GM13976 (cell line): ENCODE results near the gene THOC6.

Experiments
- DNase-seq: peaks from one replicate; pipeline ENCODE4 v3.0.0; 2012; ENCODE audit warnings: low spot score
- CTCF ChIP-seq: IDR thresholded peaks from 2 replicates; pipeline ENCODE4 v1.5.1; 2012; ENCODE audit warnings: borderline replicate concordance, mild to moderate bottlenecking; ENCODE audit not compliant: insufficient read depth; ENCODE audit errors: extremely low read depth, missing control alignments, control extremely low read depth
- in situ Hi-C: fragments of 300-500 bp; cut with MboI; formaldehyde crosslinking; loops from one replicate; pipeline ENCODE4 v1.12.0; 2022; ENCODE audit warnings: low sequenced_read_pairs, mixed read lengths, inconsistent platforms; ENCODE audit not compliant: unreplicated experiment

Gene THOC6

GRCh38 chr16:3035972-3036725 is 12.3 kb downstream of the THOC6 start:
- no peak for TF ChIP-seq CTCF
- DNase-seq, result no peak
- in situ Hi-C loops, result no loop called here

GRCh38 chr16:3036726-3037315 is 13.0 kb downstream of the THOC6 start, which contains the start of gene BICDL2:
BICDL2 (minus strand) TSS chr16:3036944; CDS start chr16:3035496, 1,448 bp downstream.
- in situ Hi-C loops, result no loop called here
- no peak for DNase-seq
- TF ChIP-seq CTCF, result no peak

- DNase-seq, result peak; percentile 23
- TF ChIP-seq CTCF, result no peak
- in situ Hi-C loops, result no loop called here
These were observed 14.4 kb downstream of the THOC6 start for GRCh38 chr16:3038256-3038655.

GRCh38 chr16:3038896-3039295 is 15.1 kb downstream of the THOC6 start:
- no peak for TF ChIP-seq CTCF
- in situ Hi-C loops, result no loop called here
- peak; percentile 11 for DNase-seq

GRCh38 chr16:3042376-3042775 is 18.5 kb downstream of the THOC6 start:
- no peak for TF ChIP-seq CTCF
- in situ Hi-C loops, result no loop called here
- DNase-seq, result no peak

GRCh38 chr16:3044708-3045107 is 20.9 kb downstream of the THOC6 start:
- no peak for TF ChIP-seq CTCF
- in situ Hi-C loops, result no loop called here
- DNase-seq, result no peak
